Gastroesophageal sphincter (tissue), 3 donors: Measurements from ENCODE around the gene IREB2.

ENCODE experiments used
- CTCF ChIP-seq, 4 experiments: fragments of 200-600 bp in 2 of 4; fragments of 450-650 bp in 2 of 4; sonication (generic) in 1 of 4; IDR thresholded peaks; one replicate each; pipeline ENCODE4 v1.5.1; 2017 to 2019; ENCODE audit warnings: antibody characterized with exemption in 4 of 4, mild to moderate bottlenecking in 2 of 4, moderate library complexity in 2 of 4
- EP300 ChIP-seq: sonication (generic); formaldehyde crosslinking; IDR thresholded peaks from one replicate; pipeline ENCODE4 v1.6.1; 2017; ENCODE audit warnings: antibody characterized with exemption, mild to moderate bottlenecking
- POLR2A ChIP-seq, 2 donors: fragments of 450-650 bp; IDR thresholded peaks; one replicate each; pipeline ENCODE4 v1.6.1; 2017; ENCODE audit warnings: antibody characterized with exemption in 2 of 2, mild to moderate bottlenecking in 2 of 2, moderate library complexity in 1 of 2

GRCh38 chr15:78440375-78441373, 2.7 kb downstream of the IREB2 start:
- TF ChIP-seq CTCF (IDR thresholded peaks at IDR 0.05) = no peak
- TF ChIP-seq EP300 = no peak
- TF ChIP-seq POLR2A (IDR thresholded peaks at IDR 0.05) = no peak
